T-helper 1 cell treated with Interleukin-12 subunit alpha and Interleukin-12 subunit beta and Interleukin-4 antibody, amounts not matched to agents 30 μg/mL and 1 μg/mL, for 36 hours (primary cell): Measurements from ENCODE around the gene DNAAF1.
"Not testable (repeated sequence)": the region's sequence is repeated elsewhere in the genome, so short reads cannot be mapped to it uniquely, and the experiment has no call there.

Source experiments
- H3K27ac Mint-ChIP-seq: one replicate; pipeline ENCODE4 v1.8.0; 2021; ENCODE audit warnings: mild to moderate bottlenecking, mixed read lengths
- H3K27me3 Mint-ChIP-seq: one replicate; pipeline ENCODE4 v1.8.0; 2021; ENCODE audit warnings: low read depth, mixed read lengths
- H3K36me3 Mint-ChIP-seq: one replicate; pipeline ENCODE4 v1.8.0; 2021; ENCODE audit warnings: low read depth, mixed read lengths
- H3K4me1 Mint-ChIP-seq: one replicate; pipeline ENCODE4 v1.8.0; 2021; ENCODE audit warnings: low read depth, mixed read lengths
- H3K4me3 Mint-ChIP-seq: one replicate; pipeline ENCODE4 v1.8.0; 2021; ENCODE audit warnings: mild to moderate bottlenecking, moderate library complexity, mixed read lengths
- H3K9me3 Mint-ChIP-seq: one replicate; pipeline ENCODE4 v1.8.0; 2021; ENCODE audit warnings: mixed read lengths

The DNAAF1 gene

DNA sequence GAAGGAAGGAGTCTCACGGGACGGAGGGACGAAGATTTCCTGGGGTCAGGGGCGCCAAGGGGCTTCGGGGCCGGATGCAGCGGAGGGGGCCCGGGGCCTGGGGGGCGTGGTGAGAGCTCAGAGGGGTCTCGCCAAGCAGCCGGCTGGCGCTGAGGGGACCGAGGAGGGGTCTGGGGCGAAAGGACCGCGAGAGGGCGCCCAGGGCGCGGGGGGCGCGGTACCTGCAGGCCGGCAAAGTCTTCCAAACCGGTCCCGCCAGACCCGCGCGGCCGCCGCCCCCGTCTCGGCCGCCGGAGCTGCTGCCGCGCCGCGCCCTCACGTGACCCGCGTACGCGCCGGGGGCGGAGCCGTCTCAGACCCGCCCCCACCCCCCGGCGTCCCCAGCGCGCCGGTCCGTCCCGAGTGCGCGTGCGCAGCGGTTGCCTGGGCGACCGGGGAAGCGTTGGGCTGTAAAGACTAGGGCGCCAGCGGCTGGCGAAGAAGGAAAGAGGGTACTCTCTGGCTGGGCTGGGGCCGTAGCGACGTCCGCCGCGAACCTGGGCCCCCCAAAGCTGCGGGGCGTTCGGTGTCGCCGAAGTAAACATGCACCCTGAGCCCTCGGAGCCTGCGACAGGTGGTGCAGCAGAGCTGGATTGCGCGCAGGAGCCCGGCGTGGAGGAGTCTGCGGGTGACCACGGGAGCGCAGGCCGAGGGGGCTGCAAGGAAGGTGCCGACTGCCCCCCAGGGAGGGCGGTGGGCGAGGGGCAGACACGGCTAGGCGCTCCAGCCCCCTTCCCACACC is at the start of gene DNAAF1, which contains the start of gene HSDL1:
Gene DNAAF1 (plus strand): TSS at position 450 of the 781 bp plus-strand sequence. CDS start 133 bp downstream, at position 583.
Gene HSDL1 (minus strand): TSS at position 319 of the 781 bp plus-strand sequence. CDS start 13,856 bp downstream, outside the sequence.
- Mint-ChIP-seq H3K9me3 (no peaks in the 10 kb centered on the region), H3K4me3 (peak within 1 kb of the TSS; percentile 95), H3K4me1 (peaks cover 10% of the 10 kb centered on the region), H3K27ac (peak within 1 kb of the TSS; percentile 89), H3K36me3 (no peaks in the 10 kb centered on the region), H3K27me3 (peaks cover 20% of the 10 kb centered on the region)

GRCh38 chr16:84095466-84095865 is 49.6 kb upstream of the DNAAF1 start:
- Mint-ChIP-seq H3K36me3 (peaks cover 57% of the 10 kb centered on the region), H3K4me3 (no peak overlapping the region), H3K9me3 (no peaks in the 10 kb centered on the region), H3K4me1 (peaks cover 11% of the 10 kb centered on the region), H3K27me3 (no peaks in the 10 kb centered on the region), H3K27ac (no peak overlapping the region)

GRCh38 chr16:84096447-84097005 is 48.6 kb upstream of the DNAAF1 start:
- Mint-ChIP-seq H3K36me3 (peaks cover 50% of the 10 kb centered on the region), H3K27ac (no peak overlapping the region)

GRCh38 chr16:84098939-84099338 is 46.2 kb upstream of the DNAAF1 start:
- peaks cover 39% of the 10 kb centered on the region for H3K36me3 Mint-ChIP-seq
- H3K27me3 Mint-ChIP-seq: no peaks in the 10 kb centered on the region
- H3K4me3 Mint-ChIP-seq: no peak overlapping the region
- H3K9me3 Mint-ChIP-seq: no peaks in the 10 kb centered on the region
- no peak overlapping the region for H3K27ac Mint-ChIP-seq
- H3K4me1 Mint-ChIP-seq: peaks cover 12% of the 10 kb centered on the region

More at GRCh38 chr16:84096447-84097005, 48.6 kb upstream of the DNAAF1 start:
- H3K27me3 Mint-ChIP-seq: no peaks in the 10 kb centered on the region
- no peak overlapping the region for H3K4me3 Mint-ChIP-seq
- peaks cover 11% of the 10 kb centered on the region for H3K4me1 Mint-ChIP-seq
- no peaks in the 10 kb centered on the region for H3K9me3 Mint-ChIP-seq

- peaks cover 14% of the 10 kb centered on the region for H3K4me1 Mint-ChIP-seq
- H3K27me3 Mint-ChIP-seq: no peaks in the 10 kb centered on the region
- no peak overlapping the region for H3K27ac Mint-ChIP-seq
- H3K36me3 Mint-ChIP-seq: peaks cover 15% of the 10 kb centered on the region
- H3K4me3 Mint-ChIP-seq: no peak overlapping the region
- H3K9me3 Mint-ChIP-seq: no peaks in the 10 kb centered on the region
Observed at GRCh38 chr16:84103678-84104077, 41.4 kb upstream of the DNAAF1 start.

DNA sequence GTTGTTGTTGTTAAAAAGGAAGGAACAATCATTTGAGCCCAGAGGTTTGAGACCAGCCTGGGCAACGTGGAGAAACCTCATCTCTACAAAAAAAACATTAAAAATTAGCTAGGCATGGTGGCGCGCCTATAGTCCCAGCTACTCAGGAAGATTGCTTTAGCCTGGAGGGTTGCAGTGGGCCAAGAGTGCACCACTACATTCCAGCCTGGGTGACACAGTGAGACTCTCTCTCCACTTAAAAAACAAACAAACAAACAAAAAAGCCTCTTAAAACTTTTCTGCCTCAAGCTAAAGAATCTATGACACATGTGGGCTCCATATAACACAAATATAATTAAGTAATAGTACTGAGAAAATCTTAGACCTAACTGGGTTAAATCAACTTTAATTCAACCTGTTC is 40.9 kb upstream of the DNAAF1 start:
- peaks cover 9% of the 10 kb centered on the region for H3K4me1 Mint-ChIP-seq
- no peak overlapping the region for H3K4me3 Mint-ChIP-seq
- H3K27ac Mint-ChIP-seq: no peak overlapping the region
- H3K27me3 Mint-ChIP-seq: no peaks in the 10 kb centered on the region
- H3K36me3 Mint-ChIP-seq: peaks cover 13% of the 10 kb centered on the region
- H3K9me3 Mint-ChIP-seq: no peaks in the 10 kb centered on the region

DNA sequence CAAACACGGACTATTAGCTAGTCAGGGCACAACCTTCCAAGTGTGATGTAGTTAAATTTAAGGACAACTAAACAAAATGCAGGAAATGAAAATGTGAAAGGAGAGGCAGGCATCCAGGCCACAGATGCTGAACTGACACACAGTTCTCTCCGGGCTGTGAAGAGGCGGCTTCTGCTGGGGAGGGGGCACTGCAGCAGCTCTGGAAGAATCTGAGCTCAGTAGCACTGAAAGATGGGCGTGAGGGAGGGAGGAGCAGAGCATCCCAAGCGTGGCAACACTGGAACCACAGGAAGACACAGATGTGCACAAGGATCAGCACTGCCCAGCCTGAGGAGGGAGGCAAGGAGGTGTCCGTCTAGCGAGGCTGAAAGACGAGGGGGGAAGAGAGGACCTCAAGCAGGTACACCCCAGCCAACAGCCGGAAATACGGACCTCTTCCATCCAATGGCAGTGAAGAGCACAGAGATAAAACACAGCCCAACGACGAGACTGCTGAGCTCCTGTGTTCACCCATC is 39.8 kb upstream of the DNAAF1 start:
- H3K36me3 Mint-ChIP-seq: peaks cover 13% of the 10 kb centered on the region
- no peak overlapping the region for H3K4me3 Mint-ChIP-seq
- H3K27ac Mint-ChIP-seq: no peak overlapping the region
- no peaks in the 10 kb centered on the region for H3K9me3 Mint-ChIP-seq
- peaks cover 7% of the 10 kb centered on the region for H3K4me1 Mint-ChIP-seq
- no peaks in the 10 kb centered on the region for H3K27me3 Mint-ChIP-seq

DNA sequence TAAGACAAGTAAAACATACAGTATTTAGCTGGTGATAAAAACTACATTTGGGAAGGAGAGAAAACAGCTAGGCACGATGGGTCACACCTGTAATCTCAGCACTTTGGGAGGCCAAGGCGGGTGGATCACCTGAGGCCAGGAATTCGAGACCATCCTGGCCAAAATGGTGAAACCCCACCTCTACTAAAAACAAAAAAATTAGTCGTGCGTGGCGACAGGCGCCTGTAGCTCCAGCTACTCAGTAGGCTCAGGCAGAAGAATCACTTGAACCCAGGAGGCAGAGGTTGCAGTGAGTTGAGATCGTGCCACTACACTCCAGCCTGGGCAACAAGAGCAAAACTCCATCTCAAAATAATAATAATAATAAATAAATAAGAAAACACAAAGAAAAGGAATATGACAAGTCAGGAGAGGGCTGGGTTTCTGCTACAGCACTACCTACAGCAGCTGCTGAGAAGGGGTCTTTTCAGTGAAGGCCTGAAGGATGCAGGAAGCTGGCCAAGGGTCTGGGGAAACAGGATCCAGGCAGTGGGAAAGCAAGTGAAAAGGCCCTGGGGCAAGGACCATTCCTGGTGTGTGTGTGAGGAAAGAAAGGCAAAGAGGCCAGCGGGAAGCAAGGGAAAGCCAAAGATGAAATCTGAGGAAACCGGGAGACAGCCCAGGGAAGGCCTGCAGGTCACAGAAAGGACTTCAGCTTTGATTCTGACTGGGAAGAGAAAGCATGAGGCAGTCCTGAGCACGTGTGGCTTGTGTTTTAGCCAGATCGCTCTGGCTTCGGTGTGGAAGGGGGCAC is 39.0 kb upstream of the DNAAF1 start:
- H3K4me3 Mint-ChIP-seq: no peak overlapping the region
- H3K27me3 Mint-ChIP-seq: no peaks in the 10 kb centered on the region
- H3K4me1 Mint-ChIP-seq: peaks cover 13% of the 10 kb centered on the region
- H3K36me3 Mint-ChIP-seq: peaks cover 16% of the 10 kb centered on the region
- no peaks in the 10 kb centered on the region for H3K9me3 Mint-ChIP-seq
- no peak overlapping the region for H3K27ac Mint-ChIP-seq

DNA sequence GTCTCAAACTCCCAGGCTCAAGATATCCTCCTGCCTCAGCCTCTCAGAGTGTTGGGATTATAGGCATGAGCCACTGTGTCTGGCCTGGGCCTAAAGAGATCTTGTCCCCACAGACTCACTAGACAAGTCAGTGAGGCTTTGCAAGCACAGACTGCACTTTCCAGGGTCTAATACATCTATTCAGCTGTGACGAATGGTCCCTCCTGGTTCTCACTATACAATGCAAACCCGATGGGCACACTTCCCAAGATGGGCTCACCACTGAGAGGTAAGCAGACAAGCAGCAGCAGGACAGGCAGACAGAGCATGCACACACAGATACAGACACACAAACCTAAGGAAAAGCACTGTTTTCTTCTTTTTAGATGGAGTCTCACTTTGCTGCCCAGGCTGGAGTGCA is 37.2 kb upstream of the DNAAF1 start:
- no peaks in the 10 kb centered on the region for H3K9me3 Mint-ChIP-seq
- H3K27me3 Mint-ChIP-seq: no peaks in the 10 kb centered on the region
- peaks cover 11% of the 10 kb centered on the region for H3K4me1 Mint-ChIP-seq
- no peak overlapping the region for H3K4me3 Mint-ChIP-seq
- peaks cover 13% of the 10 kb centered on the region for H3K36me3 Mint-ChIP-seq
- no peak overlapping the region for H3K27ac Mint-ChIP-seq

DNA sequence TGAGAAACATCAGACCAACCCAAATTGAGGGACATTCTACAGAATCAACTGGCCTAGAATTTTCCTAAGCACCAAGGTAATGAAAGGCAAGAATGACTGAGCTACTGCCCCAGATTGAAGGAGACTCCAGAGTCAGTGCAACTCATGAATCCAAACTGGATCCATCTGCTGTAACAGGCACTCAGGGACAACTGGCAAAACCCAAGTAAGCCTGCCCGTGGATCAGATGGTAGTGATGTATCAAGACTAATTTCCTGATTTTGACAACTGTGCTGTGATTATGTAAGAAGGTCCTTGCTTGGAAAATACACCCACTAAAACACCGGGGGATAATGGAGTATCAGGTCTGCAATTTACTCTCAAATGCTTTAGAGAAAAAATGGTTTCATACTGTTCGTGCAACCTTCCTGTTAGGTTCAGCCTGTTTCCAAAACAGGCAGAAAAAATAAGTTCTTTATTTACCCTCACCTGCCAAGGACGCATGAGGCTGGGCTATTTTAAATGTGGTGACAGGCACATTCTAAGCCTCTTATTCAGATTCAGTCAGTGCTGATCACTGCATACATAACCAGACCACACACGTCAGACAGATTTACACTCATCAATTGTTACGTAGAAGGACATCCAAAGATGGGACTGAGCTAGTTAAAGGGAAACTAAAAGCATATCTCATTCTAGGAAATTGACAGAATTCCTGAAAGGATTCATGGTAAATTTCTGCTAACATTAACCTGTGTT is 35.3 kb upstream of the DNAAF1 start:
- Mint-ChIP-seq H3K27me3 (no peaks in the 10 kb centered on the region), H3K9me3 (no peaks in the 10 kb centered on the region), H3K36me3 (peaks cover 13% of the 10 kb centered on the region), H3K4me1 (peaks cover 11% of the 10 kb centered on the region), H3K4me3 (no peak overlapping the region), H3K27ac (no peak overlapping the region)

DNA sequence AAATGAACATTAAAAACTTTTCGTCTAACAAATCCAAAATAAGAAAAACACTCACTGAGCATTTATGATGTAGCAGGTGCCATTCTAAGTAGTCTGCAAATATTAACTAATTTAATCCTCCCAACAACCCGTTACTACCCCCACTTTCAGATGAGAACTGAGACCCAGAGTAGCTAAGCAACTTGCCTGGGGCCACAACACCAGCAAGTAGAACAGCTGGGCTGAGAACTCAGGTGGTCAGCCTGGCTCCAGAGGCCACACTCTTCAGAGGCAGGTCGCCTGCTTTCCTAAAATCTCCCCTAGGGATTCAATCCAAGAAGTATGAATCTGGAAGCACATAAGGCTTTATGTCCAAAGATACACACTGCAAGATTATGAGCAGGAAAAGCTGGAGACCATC is 34.6 kb upstream of the DNAAF1 start:
- Mint-ChIP-seq H3K4me1 (peaks cover 12% of the 10 kb centered on the region), H3K27me3 (no peaks in the 10 kb centered on the region), H3K36me3 (peaks cover 13% of the 10 kb centered on the region), H3K4me3 (no peak overlapping the region), H3K27ac (no peak overlapping the region), H3K9me3 (no peaks in the 10 kb centered on the region)

GRCh38 chr16:84111525-84111924 is 33.6 kb upstream of the DNAAF1 start:
- Mint-ChIP-seq H3K27me3 (no peaks in the 10 kb centered on the region), H3K27ac (no peak overlapping the region), H3K4me1 (peaks cover 20% of the 10 kb centered on the region), H3K36me3 (peaks cover 13% of the 10 kb centered on the region), H3K4me3 (no peak overlapping the region), H3K9me3 (no peaks in the 10 kb centered on the region)

DNA sequence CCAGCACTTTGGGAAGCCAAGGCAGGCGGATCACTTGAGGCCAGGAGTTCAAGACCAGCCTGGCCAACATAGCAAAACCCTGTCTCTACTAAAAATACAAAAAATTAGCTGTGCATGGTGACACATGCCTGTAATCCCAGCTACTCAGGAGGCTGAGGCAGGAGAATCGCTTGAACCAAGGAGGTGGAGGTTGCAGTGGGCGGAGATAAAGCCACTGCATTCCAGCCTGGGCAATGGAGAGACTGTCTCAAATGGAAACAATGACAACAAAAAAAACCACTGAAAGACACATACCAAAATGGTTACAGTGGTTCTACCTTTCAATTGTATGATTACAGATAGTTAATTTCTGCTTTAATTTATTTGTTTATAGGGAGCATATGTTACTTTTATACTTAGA is 33.2 kb upstream of the DNAAF1 start:
- H3K4me3 Mint-ChIP-seq, H3K9me3 Mint-ChIP-seq, H3K27ac Mint-ChIP-seq, H3K27me3 Mint-ChIP-seq: not testable (repeated sequence)
- Mint-ChIP-seq H3K4me1 (peaks cover 20% of the 10 kb centered on the region), H3K36me3 (peaks cover 13% of the 10 kb centered on the region)
